Mucosa of rectum (tissue), 2 donors: Measurements from ENCODE around the gene ME3.
A peak's percentile ranks its signal among the peaks of the same experiment; 100 is the strongest.

Experiments
- H3K27ac ChIP-seq, 2 donors: one replicate each; pipeline ENCODE4 v1.7.0; 2013; ENCODE audit warnings: inconsistent platforms in 2 of 2, low read depth in 2 of 2, low read length in 2 of 2
- H3K27me3 ChIP-seq, 2 donors: one replicate each; pipeline ENCODE4 v1.7.0; 2013; ENCODE audit warnings: low read length in 2 of 2; ENCODE audit not compliant: control insufficient read depth in 2 of 2, insufficient read depth in 2 of 2
- H3K36me3 ChIP-seq, 2 donors: one replicate each; pipeline ENCODE4 v1.7.0; 2013; ENCODE audit warnings: low read length in 2 of 2; ENCODE audit not compliant: control insufficient read depth in 2 of 2, insufficient read depth in 2 of 2
- H3K4me1 ChIP-seq, 2 donors: one replicate each; pipeline ENCODE4 v1.7.0; 2013; ENCODE audit warnings: low read length in 2 of 2, mild to moderate bottlenecking in 1 of 2; ENCODE audit not compliant: control insufficient read depth in 2 of 2, insufficient read depth in 2 of 2
- H3K4me3 ChIP-seq, 2 donors: one replicate each; pipeline ENCODE4 v1.7.0; 2013; ENCODE audit warnings: low read length in 2 of 2
- H3K9ac ChIP-seq, 2 donors: one replicate each; pipeline ENCODE4 v1.7.0; 2013; ENCODE audit warnings: low read length in 2 of 2, low read depth in 1 of 2, mild to moderate bottlenecking in 1 of 2
- H3K9me3 ChIP-seq, 2 donors: one replicate each; pipeline ENCODE4 v1.7.0; 2013; ENCODE audit warnings: low read length in 2 of 2; ENCODE audit not compliant: control insufficient read depth in 2 of 2
- donor health status: healthy.
- donor health status: Normal muscosa, but diverticular disease.

Gene ME3

DNA sequence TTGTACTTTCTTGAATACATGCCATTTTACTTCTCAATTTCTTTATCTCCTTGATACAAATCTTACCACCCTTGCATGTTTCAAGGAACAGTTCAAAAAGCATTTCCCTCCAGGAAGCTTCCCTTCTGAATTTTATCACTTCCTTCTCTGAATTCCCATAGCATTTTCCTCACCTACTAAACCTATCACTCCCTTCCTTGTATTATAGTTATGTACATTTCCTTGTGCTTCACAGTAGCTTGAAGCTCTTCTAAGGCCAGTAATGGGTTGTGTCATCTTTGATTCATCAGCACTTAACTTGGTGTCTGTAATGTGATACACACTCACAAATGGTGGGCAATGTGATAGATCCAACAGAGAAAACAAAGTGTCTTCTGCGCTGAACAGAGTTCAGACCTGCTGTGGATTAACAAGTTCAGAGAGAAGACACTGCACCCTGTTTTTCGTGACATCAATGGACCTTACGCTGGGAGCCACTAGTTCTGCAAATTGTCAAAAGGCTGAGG is 170.2 kb downstream of the ME3 start:
- Histone ChIP-seq H3K9me3 (no peaks in the 10 kb centered on the region), H3K27me3 (no peaks in the 10 kb centered on the region), H3K27ac (no peak overlapping the region), H3K4me1 (peaks cover 0 to 14% of the 10 kb centered on the region in 2 donors), H3K9ac (no peak overlapping the region), H3K36me3 (peaks cover 0 to 6% of the 10 kb centered on the region in 2 donors), H3K4me3 (no peak overlapping the region)

DNA sequence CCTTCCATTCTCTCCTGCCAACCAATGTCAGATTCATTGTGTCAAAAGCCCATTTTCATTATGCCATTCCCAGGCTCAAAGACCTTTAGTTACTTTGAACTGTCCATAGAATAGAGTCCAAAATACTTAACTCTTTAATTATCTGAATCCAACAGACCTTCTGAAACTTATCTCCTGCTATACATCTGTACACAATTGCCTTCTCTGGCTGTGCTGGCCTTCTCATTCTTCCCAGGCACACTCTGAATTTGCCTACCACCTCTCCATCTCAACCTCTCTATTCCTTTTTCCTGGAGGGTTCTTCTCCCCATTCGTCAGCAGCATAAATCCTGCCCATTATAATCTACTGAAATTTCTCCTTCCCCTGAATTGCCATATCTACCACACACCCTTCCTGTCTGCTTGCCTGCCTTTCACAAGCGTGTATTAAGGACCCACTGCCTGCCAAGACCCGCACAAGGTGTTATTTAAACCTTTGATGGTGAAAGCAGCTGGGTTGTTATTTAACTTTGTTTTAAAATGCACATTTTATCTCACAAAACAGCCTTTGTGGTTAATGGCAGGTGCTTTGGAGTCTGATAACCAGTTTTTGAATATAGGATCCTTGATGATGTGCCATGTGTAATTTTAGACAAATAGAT is 171.8 kb downstream of the ME3 start:
- Histone ChIP-seq H3K9me3 (no peaks in the 10 kb centered on the region), H3K4me1 (peaks cover 0 to 14% of the 10 kb centered on the region in 2 donors), H3K27me3 (no peaks in the 10 kb centered on the region), H3K27ac (no peak overlapping the region), H3K4me3 (no peak overlapping the region), H3K36me3 (peaks cover 0 to 6% of the 10 kb centered on the region in 2 donors), H3K9ac (no peak overlapping the region)

GRCh38 chr11:86499723-86500129 is 172.7 kb downstream of the ME3 start:
- peaks cover 0 to 14% of the 10 kb centered on the region in 2 donors for H3K4me1 ChIP-seq
- no peaks in the 10 kb centered on the region for H3K27me3 ChIP-seq
- no peak overlapping the region for H3K4me3 ChIP-seq
- no peaks in the 10 kb centered on the region for H3K9me3 ChIP-seq
- no peak overlapping the region for H3K9ac ChIP-seq
- peak overlapping the region in 1 of 2 donors; percentile 60 for H3K27ac ChIP-seq
- peaks cover 0 to 6% of the 10 kb centered on the region in 2 donors for H3K36me3 ChIP-seq

- peaks cover 0 to 6% of the 10 kb centered on the region in 2 donors for H3K36me3 ChIP-seq
- no peak overlapping the region for H3K9ac ChIP-seq
- no peaks in the 10 kb centered on the region for H3K27me3 ChIP-seq
- H3K27ac ChIP-seq: no peak overlapping the region
- H3K4me3 ChIP-seq: no peak overlapping the region
- peaks cover 0 to 14% of the 10 kb centered on the region in 2 donors for H3K4me1 ChIP-seq
- no peaks in the 10 kb centered on the region for H3K9me3 ChIP-seq
Measured at GRCh38 chr11:86497836-86498235, 174.6 kb downstream of the ME3 start.

DNA sequence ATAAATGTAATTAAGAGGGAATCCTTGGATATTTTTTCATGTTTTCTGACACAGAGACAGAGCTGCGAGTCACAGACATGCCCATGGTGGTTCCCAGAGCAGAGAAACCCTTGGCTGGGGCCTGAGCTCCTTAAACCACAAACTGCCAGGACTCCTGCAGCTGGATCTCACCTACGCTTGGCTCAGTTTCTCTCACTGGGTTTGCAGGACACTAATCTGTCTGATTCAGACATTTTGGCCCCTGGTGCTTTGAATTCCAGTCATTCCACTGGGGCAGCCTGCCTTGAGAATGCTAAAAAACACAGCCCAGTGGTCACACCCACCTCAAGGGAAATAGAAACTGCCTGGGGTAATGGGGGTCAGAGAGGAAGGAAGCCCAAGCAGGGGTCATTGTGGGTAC is 175.1 kb downstream of the ME3 start:
- Histone ChIP-seq H3K27ac (no peak overlapping the region), H3K9ac (no peak overlapping the region), H3K27me3 (no peaks in the 10 kb centered on the region), H3K4me1 (peaks cover 0 to 14% of the 10 kb centered on the region in 2 donors), H3K9me3 (no peaks in the 10 kb centered on the region), H3K4me3 (no peak overlapping the region), H3K36me3 (peaks cover 0 to 6% of the 10 kb centered on the region in 2 donors)

DNA sequence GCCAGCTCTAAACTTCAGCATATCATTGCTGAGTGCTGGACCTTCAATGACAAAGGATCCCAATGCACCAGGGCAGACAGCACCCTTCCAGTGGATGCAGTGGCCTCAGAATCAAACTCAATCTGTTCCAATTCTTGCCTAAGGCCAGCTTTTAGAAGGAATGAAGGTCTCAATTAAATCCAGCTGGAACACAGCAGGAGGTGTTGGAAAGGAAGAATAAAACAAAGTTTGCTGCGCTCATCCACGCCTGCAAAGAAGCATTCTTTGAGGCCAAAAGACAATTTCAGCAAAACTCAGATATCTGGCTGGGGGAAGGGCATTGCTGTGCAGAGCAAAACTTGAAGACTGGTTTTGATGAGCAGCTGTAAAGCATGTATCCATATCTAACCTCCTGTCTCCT is 177.1 kb downstream of the ME3 start:
- Histone ChIP-seq H3K27ac (no peak overlapping the region), H3K36me3 (peaks cover 0 to 6% of the 10 kb centered on the region in 2 donors), H3K27me3 (no peaks in the 10 kb centered on the region)

DNA sequence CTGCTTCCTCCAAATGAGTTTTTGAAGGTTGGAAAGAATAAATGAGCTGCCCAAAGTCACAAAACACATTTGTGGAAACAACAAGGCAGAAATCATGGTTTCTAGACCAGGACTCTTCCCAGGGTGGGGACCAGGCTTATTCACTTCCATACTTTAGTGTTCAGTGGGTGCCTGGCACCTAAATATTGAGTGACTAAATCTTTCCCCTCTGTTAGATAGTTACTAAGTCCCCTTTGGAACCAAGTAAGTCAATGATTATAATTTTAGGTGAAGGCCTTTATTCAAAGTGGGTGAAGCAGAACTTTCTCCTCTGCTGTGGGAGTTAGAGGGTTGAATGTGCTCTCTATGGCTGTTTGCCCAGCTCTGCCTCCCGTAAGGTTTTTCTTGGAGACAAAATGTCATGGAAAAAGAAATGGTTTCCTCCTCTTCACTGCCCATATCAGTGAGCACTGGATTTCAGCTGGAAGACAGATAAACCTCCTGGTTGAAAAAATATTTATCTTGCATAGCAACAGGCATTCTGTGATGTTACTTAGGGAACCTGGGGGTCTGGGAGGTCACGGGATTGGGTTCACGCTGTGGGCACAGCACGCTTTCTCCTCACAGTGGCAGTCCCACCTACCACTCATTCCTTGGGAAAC is 179.9 kb downstream of the ME3 start:
- Histone ChIP-seq H3K4me1 (no peaks in the 10 kb centered on the region), H3K4me3 (no peak overlapping the region), H3K9me3 (no peaks in the 10 kb centered on the region), H3K27me3 (no peaks in the 10 kb centered on the region), H3K9ac (no peak overlapping the region), H3K36me3 (peaks cover 0 to under 1% of the 10 kb centered on the region in 2 donors), H3K27ac (no peak overlapping the region)

More for the DNA sequence above, 177.1 kb downstream of the ME3 start:
- Histone ChIP-seq H3K4me3 (no peak overlapping the region), H3K9ac (no peak overlapping the region), H3K9me3 (no peaks in the 10 kb centered on the region), H3K4me1 (peaks cover 0 to 10% of the 10 kb centered on the region in 2 donors)

GRCh38 chr11:86491027-86491426 is 181.4 kb downstream of the ME3 start:
- Histone ChIP-seq H3K27me3 (no peaks in the 10 kb centered on the region), H3K4me1 (no peaks in the 10 kb centered on the region), H3K4me3 (no peak overlapping the region), H3K9ac (no peak overlapping the region), H3K9me3 (no peaks in the 10 kb centered on the region), H3K36me3 (no peaks in the 10 kb centered on the region), H3K27ac (no peak overlapping the region)

DNA sequence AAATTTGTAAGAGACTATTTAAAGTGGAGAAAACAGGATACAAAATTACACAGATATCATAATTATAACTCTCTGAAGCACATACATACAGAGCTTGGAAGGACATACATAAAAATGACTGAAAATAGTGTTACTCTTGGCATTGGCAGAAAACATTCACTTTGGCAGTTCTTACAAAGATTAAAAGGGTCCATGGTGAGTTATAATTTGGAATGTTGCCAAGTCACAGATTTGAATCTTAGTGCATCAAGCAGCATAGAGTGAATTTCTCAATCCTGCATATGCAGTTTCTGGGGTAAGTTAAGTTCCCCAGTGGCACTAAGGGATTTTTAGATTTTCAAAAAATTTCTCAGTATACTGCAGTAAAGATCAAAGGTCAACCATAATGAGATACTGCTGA is 181.8 kb downstream of the ME3 start:
- Histone ChIP-seq H3K9ac (no peak overlapping the region), H3K27ac (no peak overlapping the region), H3K27me3 (no peaks in the 10 kb centered on the region), H3K4me3 (no peak overlapping the region), H3K9me3 (no peaks in the 10 kb centered on the region), H3K36me3 (no peaks in the 10 kb centered on the region), H3K4me1 (no peaks in the 10 kb centered on the region)

GRCh38 chr11:86489442-86489841 is 183.0 kb downstream of the ME3 start:
- Histone ChIP-seq H3K9ac (no peak overlapping the region), H3K4me1 (no peaks in the 10 kb centered on the region), H3K27ac (no peak overlapping the region), H3K27me3 (no peaks in the 10 kb centered on the region), H3K4me3 (no peak overlapping the region), H3K9me3 (no peaks in the 10 kb centered on the region), H3K36me3 (no peaks in the 10 kb centered on the region)
